Heart left ventricle (tissue), 13 donors: ENCODE data around the gene ATG14.

Experiments used
- CTCF ChIP-seq, 12 donors: fragments of 200-600 bp; sonication (generic) in 4 of 12; IDR thresholded peaks; one replicate each; pipeline versions ENCODE4 v1.5.0 to v1.8.0; 2018 to 2022; ENCODE audit warnings: antibody characterized with exemption in 12 of 12, mild to moderate bottlenecking in 5 of 12
- POLR2A ChIP-seq, 2 donors: fragments of 450-650 bp; IDR thresholded peaks; one replicate each; pipeline ENCODE4 v1.6.1; 2017; ENCODE audit warnings: antibody characterized with exemption in 2 of 2, mild to moderate bottlenecking in 2 of 2, moderate library complexity in 2 of 2
- donor health status: ischemic (EF 13 %, LVEDD 7.1; RV severe dilation, severe dysfunction).
- donor health status: DM: no; HTN: yes; CAD: no.
- donor health status: DM: no; HTN: no; CAD: no.
- donor health status: ischemic (EF 25% LVEDD 6.9; RV normal size, moderate dysfunction).
- donor health status: ischemic (EF 25% LVEDD 5.7; RV mildly dilated, moderate dysfunction).
- donor health status: ischemic (EF 35%, LVEDD 5.7; RV mildly dilated, moderate dysfunction).
- donor health status: nonischemic (EF 11% LVEDD 7.7; RV severe dilation, severe dysfunction).
- donor health status: DM: yes; HTN: yes; CAD: no.
- donor health status: PGD.
- donor health status: ischemic (EF 29% LVEDD 5.4; RV normal size, mild dysfunction).
- donor health status: nonischemic (EF 23%, LVEDD 6.1; RV moderate dilation, normal function).

GRCh38 chr14:55410876-55411275, 754 bp downstream of the ATG14 start:
- TF ChIP-seq CTCF (IDR thresholded peaks at IDR 0.05), result no peak
- TF ChIP-seq POLR2A (IDR thresholded peaks at IDR 0.05), result no peak
